ENCODE measurements around the gene SANBR. TPM values are rescaled to one million over a fixed set of nuclear protein-coding genes. Genes with fewer than 3 reads are reported as not detected.

SANBR gene
- total and polyA plus RNA-seq, 2 of the 4 experiments (the other 2 are of a cell fraction) = 3.3 to 3.8 TPM

GRCh38 chr2:61017556-61018317 is 47.9 kb upstream of the SANBR start, which contains the start of the genes PEX13 and PUS10:
TSS of gene PEX13 (plus strand) at chr2:61017720. CDS start at chr2:61017760, 40 bp downstream.
TSS of gene PUS10 (minus strand) at chr2:61018255. CDS start at chr2:61011890, 6,365 bp downstream.
- Histone ChIP-seq H4K5ac (ENCODE audit: low read depth, low read length) (peak within 1 kb of the TSS; percentile 72), H3K27ac (ENCODE audit: insufficient read depth, low read length) (peak within 1 kb of the TSS; percentile 83), H2AK9ac (replicated peaks; ENCODE audit: low read depth, low read length, poor library complexity) (peak within 1 kb of the TSS; percentile 71), H3K9me3 (ENCODE audit: control insufficient read depth, insufficient read depth, low read length) (no peaks in the 10 kb centered on the region), H3K56ac (ENCODE audit: extremely low read depth, insufficient read depth, low read length) (peak within 1 kb of the TSS; percentile 92), H3K4me2 (ENCODE audit: low read depth, low read length) (peak within 1 kb of the TSS; percentile 83), H3K14ac (replicated peaks; ENCODE audit: low read depth, low read length) (peak within 1 kb of the TSS; percentile 87), H2BK120ac (ENCODE audit: low read depth, low read length) (peak within 1 kb of the TSS; percentile 79), H4K91ac (ENCODE audit: insufficient read depth, low read depth, low read length) (peak within 1 kb of the TSS; percentile 97), H3K27me3 (ENCODE audit: control insufficient read depth, insufficient read depth, low read length) (no peaks in the 10 kb centered on the region), H3K23ac (ENCODE audit: low read depth, low read length) (peak within 1 kb of the TSS; percentile 89), H2BK20ac (ENCODE audit: low read depth, low read length) (peak within 1 kb of the TSS; percentile 45; the same call in 1 of the 2 replicates), H2AK5ac (ENCODE audit: low read depth, low read length) (peak within 1 kb of the TSS; percentile 37), H3K18ac (ENCODE audit: low read depth, low read length) (peak within 1 kb of the TSS; percentile 83), H2AFZ (replicated peaks; ENCODE audit: low read length, poor library complexity) (peak within 1 kb of the TSS; percentile 95), H3K9me1 (ENCODE audit: insufficient read depth, low read length) (no peaks in the 10 kb centered on the region; the same call in 1 of the 2 replicates), H2BK15ac (ENCODE audit: low read depth, low read length) (peak within 1 kb of the TSS; percentile 90; the same call in 2 of the 3 replicates), H3K9ac (ENCODE audit: low read depth, low read length) (peak within 1 kb of the TSS; percentile 76), H3K79me1 (ENCODE audit: low read depth in 1 of 2, low read length in 2 of 2) (peaks cover 14 to 31% of the 10 kb centered on the region in 2 experiments), H3K4me3 (ENCODE audit: insufficient read depth, low read depth, low read length) (peak within 1 kb of the TSS; percentile 66), H2BK5ac (ENCODE audit: low read depth, low read length, poor library complexity, severe bottlenecking) (peak within 1 kb of the TSS; percentile 92), H3K36me3 (ENCODE audit: control insufficient read depth, insufficient read depth, low read length) (peaks cover 4% of the 10 kb centered on the region; the same call in 1 of the 2 replicates), H4K8ac (ENCODE audit: low read depth in 2 of 2, low read length in 2 of 2) (peak within 1 kb of the TSS; percentile 88 to 97), H4K20me1 (ENCODE audit: insufficient read depth, low read length) (peaks cover 9% of the 10 kb centered on the region), H3K4ac (ENCODE audit: low read depth, low read length) (peak within 1 kb of the TSS; percentile 81), H3K4me1 (ENCODE audit: control insufficient read depth, insufficient read depth, low read length) (no peaks in the 10 kb centered on the region; the same call in 1 of the 2 replicates)
- intact Hi-C loops (cut with micrococcal nuclease) = loop anchor here (2.0 kb wide), 1 partner anchor 135 kb away; no protein-coding TSS in a partner anchor
- BruUV-seq (replicated peaks) = no TSS peak
- ChIA-PET POLR2A (ENCODE audit: unreplicated experiment) (interaction anchor here (0.5 kb wide), 1 partner anchor 865 kb away, joined by 4 read pairs; no protein-coding TSS in a partner anchor), CTCF (interaction anchor here (0.6 kb wide), 1 partner anchor 309 kb away, joined by 4 read pairs; no protein-coding TSS in a partner anchor)
- ATAC-seq (ENCODE audit: low read depth) (peak; percentile 97), DNase-seq (peak; percentile 69)
- WGBS, 2 experiments (ENCODE audit: extremely low coverage in 2 of 2, insufficient read length in 1 of 2) = 5% methylated on average over 4 of the region's 39 CpGs; no CpG with 5 or more reads in 1 of the 2 experiments
- peak; percentile 59; the same call in 1 of the 2 replicates for TF ChIP-seq POLR2A (IDR thresholded peaks at IDR 0.05; ENCODE audit: low read depth, low read length)
- 0 out of 2 replicates have a peak, but pooled peaks have one; percentile 6 for TF ChIP-seq MAZ (IDR thresholded peaks at IDR 0.05; ENCODE audit: borderline replicate concordance, low read depth, low read length)
- TF ChIP-seq CHD1 (IDR thresholded peaks at IDR 0.05; ENCODE audit: low read depth, low read length) = no peak
- no peak for TF ChIP-seq ELK1 (IDR thresholded peaks at IDR 0.05; ENCODE audit: borderline replicate concordance, low read depth, low read length)
- peak; percentile 90 for TF ChIP-seq CEBPB (IDR thresholded peaks at IDR 0.05; ENCODE audit: low read depth, low read length)
- 0 out of 2 replicates have a peak, but pooled peaks have one; percentile 16 for TF ChIP-seq MAFK (IDR thresholded peaks at IDR 0.05; ENCODE audit: low read depth, low read length)
- in situ Hi-C loops (cut with MboI; ENCODE audit: low sequenced_read_pairs) = no loop called here
- dilution Hi-C loops (cut with HindIII; ENCODE audit: low sequenced_read_pairs, unreplicated experiment) = no loop called here
